HG03025 (cell line): Measurements from ENCODE around the gene DHRS7B.

Source experiments
- ATAC-seq: cut with Tn5 transposase; IDR thresholded peaks from one replicate; pipeline ENCODE4 v1.9.1; 2021; ENCODE audit warnings: mild to moderate bottlenecking, moderate library complexity; ENCODE audit not compliant: unreplicated experiment, low FRiP score

DHRS7B gene

GRCh38 chr17:21149621-21150020 is 22.9 kb downstream of the DHRS7B start:
- no peak for ATAC-seq

- no peak for ATAC-seq
These were observed 26.0 kb downstream of the DHRS7B start for GRCh38 chr17:21152731-21153130.

GRCh38 chr17:21157586-21158370 is 31.0 kb downstream of the DHRS7B start:
- ATAC-seq = no peak

- ATAC-seq = no peak
These were observed 33.6 kb downstream of the DHRS7B start for GRCh38 chr17:21160401-21160800.

- ATAC-seq = no peak
These were observed 35.0 kb downstream of the DHRS7B start for GRCh38 chr17:21161498-21162393.

GRCh38 chr17:21162394-21162775 is 35.6 kb downstream of the DHRS7B start:
- ATAC-seq = no peak

GRCh38 chr17:21163101-21163500 is 36.3 kb downstream of the DHRS7B start:
- ATAC-seq = no peak

- ATAC-seq = no peak
These were observed 37.5 kb downstream of the DHRS7B start for GRCh38 chr17:21164216-21164615.

- ATAC-seq = no peak
These were observed 37.9 kb downstream of the DHRS7B start for GRCh38 chr17:21164620-21165019.

- no peak for ATAC-seq
These were observed 39.3 kb downstream of the DHRS7B start for GRCh38 chr17:21165922-21166594.

- no peak for ATAC-seq
These were observed 39.9 kb downstream of the DHRS7B start for GRCh38 chr17:21166595-21167210.

- ATAC-seq = no peak
These were observed 40.5 kb downstream of the DHRS7B start for GRCh38 chr17:21167303-21167702.

GRCh38 chr17:21168555-21168865 is 41.7 kb downstream of the DHRS7B start:
- no peak for ATAC-seq

- no peak for ATAC-seq
These were observed 42.7 kb downstream of the DHRS7B start for GRCh38 chr17:21169496-21169895.

- no peak for ATAC-seq
These were observed 44.0 kb downstream of the DHRS7B start for GRCh38 chr17:21170809-21171208.

GRCh38 chr17:21171309-21171922 is 44.7 kb downstream of the DHRS7B start:
- peak; percentile 66 for ATAC-seq

GRCh38 chr17:21171970-21172510 is 45.3 kb downstream of the DHRS7B start:
- ATAC-seq = no peak

- ATAC-seq = no peak
These were observed 46.1 kb downstream of the DHRS7B start for GRCh38 chr17:21172846-21173245.

GRCh38 chr17:21173543-21173942 is 46.8 kb downstream of the DHRS7B start:
- ATAC-seq = no peak

GRCh38 chr17:21174186-21174585 is 47.4 kb downstream of the DHRS7B start:
- no peak for ATAC-seq
